ENCODE results near the gene BRAF. TPM values are rescaled to one million over a fixed set of nuclear protein-coding genes. Genes with fewer than 3 reads are reported as not detected.
"Not testable (repeated sequence)": the region's sequence is repeated elsewhere in the genome, so short reads cannot be mapped to it uniquely, and the experiment has no call there.

The BRAF gene
- total RNA-seq, 1 donor from 2014 or later = 12.5 TPM

DNA sequence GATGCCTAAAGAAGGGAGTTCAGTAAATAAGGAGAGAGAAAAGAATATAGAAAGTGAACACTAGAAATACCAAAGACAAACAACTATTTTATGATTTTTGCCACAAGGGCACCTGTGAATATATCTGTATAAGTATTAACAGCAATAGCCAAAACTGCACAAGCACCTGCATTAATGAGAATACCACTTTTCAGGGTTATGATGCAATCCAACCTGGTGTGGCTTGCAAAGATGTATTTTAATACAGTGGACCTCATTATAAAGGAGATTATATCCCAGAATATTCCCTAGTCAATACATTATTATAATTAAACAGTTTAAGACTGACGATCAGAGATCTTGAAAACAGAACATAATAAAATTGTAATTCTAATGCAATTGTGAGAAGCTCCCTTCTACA, 4.0 kb downstream of the BRAF start:
- DNase-seq (ENCODE audit: low read depth, low spot score) = no peak

- no peak for DNase-seq (ENCODE audit: low read depth, low spot score)
These were observed 6.5 kb downstream of the BRAF start for GRCh38 chr7:140918236-140918635.

- no peak for DNase-seq (ENCODE audit: low read depth, low spot score)
These were observed 7.5 kb downstream of the BRAF start for GRCh38 chr7:140917258-140917657.

GRCh38 chr7:140915935-140916555, 8.7 kb downstream of the BRAF start:
- DNase-seq (ENCODE audit: low read depth, low spot score) = no peak

DNA sequence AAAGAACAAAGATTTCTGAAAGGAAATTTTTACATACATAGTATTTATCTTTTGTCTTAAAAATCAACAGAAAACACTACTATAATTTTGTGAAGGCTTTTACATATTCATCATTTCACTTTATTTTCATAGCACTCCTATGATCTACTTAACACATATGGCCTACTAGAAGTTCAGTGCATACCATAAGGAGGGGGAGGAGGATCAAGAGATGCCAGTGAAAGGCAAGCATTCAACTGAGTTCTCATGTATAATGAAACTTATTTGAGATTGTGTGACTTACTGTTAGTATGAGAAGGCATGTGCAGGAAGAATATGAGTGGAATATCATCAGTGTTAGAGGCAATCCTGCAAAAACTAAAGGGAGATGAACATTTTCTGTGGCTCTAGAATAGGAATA, 10.6 kb downstream of the BRAF start:
- DNase-seq (ENCODE audit: low read depth, low spot score) = no peak

DNA sequence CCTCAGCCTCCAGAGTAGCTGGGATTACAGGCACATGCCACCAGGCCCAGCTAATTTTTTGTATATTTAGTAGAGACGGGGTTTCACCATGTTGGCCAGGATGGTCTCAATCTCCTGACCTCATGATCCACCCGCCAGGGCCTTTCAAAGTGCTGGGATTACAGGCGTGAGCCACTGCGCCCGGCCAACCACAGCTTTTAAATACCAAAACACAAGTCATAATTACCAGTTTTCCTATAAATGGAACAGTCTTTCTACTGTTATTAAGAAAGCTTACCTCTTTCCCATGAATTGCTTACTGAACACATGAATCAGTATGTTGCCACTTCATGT, 11.2 kb downstream of the BRAF start:
- DNase-seq (ENCODE audit: low read depth, low spot score) = not testable (repeated sequence)

- DNase-seq (ENCODE audit: low read depth, low spot score) = no peak
These were observed 13.0 kb downstream of the BRAF start for GRCh38 chr7:140911746-140912145.

GRCh38 chr7:140909476-140910161, 15.1 kb downstream of the BRAF start:
- no peak for DNase-seq (ENCODE audit: low read depth, low spot score)

DNA sequence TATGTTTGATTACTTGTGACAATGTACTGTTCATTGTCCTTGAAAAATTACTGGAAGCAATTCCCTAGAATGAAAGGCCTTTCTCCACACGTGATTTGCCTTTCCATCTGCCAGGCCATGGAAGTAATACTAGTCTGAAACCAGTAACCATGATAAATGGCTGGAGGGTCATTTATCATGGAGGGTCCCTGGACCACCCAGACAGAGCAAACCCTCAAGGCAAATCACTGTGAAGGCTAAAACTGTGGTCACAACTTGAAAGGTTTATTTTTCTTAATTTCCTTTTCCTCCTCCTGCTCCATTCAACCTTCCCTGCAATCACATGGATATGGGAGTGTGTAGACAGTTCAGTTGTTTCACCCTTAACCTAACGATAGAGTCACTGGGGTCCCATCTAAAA, 16.4 kb downstream of the BRAF start:
- no peak for DNase-seq (ENCODE audit: low read depth, low spot score)

- no peak for DNase-seq (ENCODE audit: low read depth, low spot score)
These were observed 20.8 kb downstream of the BRAF start for GRCh38 chr7:140903741-140904480.

DNA sequence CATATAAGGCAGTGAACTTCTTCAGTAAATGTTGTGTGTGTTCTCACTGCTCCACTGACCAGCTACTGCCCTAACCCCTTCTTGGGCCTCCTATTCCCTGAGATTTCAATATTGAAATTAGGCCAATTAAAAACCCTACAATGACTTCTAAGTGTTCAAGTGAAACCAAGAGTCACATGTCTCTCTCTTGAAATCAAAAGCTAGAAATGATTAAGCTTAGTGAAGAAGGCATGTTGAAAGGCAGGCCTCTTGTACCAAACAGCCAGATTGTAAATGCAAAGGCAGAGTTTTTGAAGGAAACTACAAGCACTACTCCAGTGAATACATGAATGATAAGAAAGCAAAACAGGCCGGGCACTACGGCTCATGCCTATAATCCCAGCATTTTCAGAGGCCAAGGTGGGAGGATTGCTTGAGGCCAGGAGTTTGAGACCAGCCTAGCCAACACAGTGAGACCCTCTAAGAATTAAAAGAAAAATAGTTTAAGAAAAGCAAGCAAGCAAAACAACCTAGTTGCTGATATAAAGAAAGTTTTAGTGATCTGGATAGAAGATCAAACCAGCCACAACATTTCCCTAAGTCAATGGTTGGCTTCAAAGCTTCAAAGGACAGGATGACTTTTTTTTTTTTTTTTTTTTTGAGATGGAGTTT, 22.3 kb downstream of the BRAF start:
- no peak for DNase-seq (ENCODE audit: low read depth, low spot score)

DNA sequence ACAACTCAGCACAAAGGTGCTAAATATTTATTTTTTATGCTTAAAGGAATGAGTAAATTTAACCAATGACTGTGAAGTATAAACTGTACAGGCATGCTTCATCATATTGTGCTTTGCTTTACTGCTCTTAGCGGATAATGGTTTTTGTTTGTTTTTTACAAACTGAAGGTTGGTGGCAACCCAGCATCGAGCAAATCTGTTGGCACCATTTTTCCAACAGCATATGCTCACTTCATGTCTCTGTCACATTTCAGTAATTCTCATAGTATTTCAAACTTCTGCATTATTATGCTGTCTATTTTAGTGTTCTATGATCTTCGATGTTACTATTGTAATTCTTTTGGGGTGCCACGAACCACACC, 22.8 kb downstream of the BRAF start:
- DNase-seq (ENCODE audit: low read depth, low spot score) = no peak

- no peak for DNase-seq (ENCODE audit: low read depth, low spot score)
These were observed 24.8 kb downstream of the BRAF start for GRCh38 chr7:140899883-140900282.

DNA sequence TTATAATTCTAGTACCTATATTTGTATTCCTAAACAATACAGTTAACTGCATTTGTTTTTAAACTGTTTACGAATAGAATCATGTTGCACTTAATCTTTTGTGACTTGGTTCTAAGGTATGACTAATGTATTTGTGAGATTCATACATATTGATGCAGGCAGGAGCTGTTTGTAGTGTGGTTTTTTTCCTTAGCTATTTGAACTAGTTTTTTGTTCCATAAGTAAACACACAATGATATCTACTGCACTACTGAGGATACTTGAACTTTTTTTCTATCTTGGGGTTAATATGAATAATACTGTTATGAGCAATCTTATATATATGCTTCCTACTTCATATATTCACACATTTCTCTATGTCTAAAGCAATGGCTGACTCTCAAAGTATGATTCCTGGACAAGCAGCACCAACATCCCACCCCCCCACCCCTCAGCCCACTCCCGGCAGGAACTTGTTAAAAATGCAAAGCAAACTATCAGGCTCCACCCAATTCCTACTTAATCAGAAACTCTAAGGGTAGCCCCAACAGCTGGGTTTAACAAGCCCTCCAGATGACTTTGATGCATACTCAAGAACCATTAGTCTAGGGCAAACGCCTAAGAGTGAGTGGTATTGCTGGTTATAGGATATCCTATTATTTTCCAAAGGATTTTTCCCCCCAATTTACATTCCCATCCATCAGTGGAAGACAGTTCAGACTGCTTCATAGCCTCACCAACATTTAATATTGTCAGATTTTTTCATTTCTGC, 25.8 kb downstream of the BRAF start:
- DNase-seq (ENCODE audit: low read depth, low spot score) = no peak

DNA sequence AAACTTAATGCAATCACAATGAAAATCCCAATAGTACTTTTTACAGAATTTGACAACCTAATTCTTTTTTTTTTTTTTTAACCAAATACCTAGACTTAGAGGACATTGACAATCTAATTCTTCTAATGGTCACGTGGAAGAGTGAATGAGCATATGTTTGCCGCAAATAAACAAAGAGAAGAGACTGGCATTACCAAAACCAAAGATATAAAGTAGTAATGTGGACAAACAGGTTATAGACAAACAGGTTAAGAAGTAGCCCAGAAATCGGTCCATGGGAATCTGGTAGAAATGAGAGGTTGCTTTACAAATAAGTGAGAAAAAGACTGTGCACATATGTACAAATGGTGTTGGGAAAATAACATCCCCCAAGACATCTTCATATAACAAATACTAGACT, 27.7 kb downstream of the BRAF start:
- DNase-seq (ENCODE audit: low read depth, low spot score) = no peak

GRCh38 chr7:140889645-140890044, 35.1 kb downstream of the BRAF start:
- DNase-seq (ENCODE audit: low read depth, low spot score) = no peak

DNA sequence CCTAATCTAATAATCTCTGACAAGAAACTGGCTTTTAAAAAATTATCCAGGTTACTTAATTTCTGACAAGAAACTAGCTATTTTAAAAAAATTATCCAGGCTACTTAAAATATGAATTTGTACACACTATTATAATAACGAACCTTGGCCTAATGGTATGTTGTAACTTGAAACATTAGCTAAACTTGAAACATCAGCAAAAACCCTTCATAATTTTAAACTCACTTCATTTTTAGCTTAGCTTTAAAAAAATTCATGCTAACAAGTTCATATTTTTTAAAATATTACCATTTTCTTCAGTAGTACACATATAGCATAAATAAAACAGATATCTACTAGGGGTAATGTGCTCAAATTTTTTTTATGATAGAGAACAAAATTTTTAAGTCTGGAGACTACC, 35.6 kb downstream of the BRAF start:
- DNase-seq (ENCODE audit: low read depth, low spot score) = no peak

DNA sequence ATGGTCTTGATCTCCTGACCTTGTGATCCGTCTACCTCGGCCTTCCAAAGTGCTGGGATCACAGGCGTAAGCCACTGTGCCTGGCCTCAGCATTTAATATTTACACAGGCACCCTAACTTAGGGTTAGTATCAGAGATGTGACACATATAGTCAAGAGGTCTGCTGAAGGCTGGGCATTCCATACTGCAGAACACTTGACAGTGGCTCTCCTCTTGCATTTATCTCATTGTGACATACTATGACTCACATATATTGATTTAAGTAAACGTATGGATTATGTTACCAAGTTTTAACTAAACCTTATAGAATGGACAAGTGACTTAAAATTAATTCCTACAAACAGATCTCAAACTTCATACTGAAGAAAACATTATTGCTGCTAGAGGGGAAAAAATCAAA, 36.6 kb downstream of the BRAF start:
- DNase-seq (ENCODE audit: low read depth, low spot score) = no peak

DNA sequence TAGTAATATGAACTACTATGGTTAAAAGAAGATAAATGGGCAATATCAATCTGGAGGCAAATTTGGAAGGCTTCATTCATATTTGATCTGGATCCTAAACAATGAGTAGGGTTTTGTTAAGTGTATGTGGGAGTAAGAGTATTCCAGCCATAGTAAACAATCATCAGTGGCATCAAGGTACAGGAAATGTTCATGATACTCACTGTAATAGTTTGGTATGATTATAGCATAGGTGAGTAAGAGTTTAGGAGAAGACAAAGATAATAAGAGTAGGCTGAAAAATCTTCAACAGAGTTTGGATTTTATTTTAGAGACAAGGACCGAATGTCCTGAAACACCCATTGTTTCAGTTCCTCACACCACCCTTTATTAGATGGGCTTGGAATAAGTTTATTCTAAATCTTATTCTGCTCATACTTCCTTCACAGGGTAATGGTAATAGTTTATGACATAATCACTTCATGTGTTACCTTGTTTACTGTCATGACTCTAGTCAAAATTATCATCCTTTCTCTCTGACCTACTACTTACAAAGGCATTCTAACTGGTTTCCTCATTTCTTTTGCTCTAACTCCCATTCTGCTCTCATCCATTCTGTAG, 38.9 kb downstream of the BRAF start:
- DNase-seq (ENCODE audit: low read depth, low spot score) = no peak

- no peak for DNase-seq (ENCODE audit: low read depth, low spot score)
These were observed 41.4 kb downstream of the BRAF start for GRCh38 chr7:140883378-140883777.

DNA sequence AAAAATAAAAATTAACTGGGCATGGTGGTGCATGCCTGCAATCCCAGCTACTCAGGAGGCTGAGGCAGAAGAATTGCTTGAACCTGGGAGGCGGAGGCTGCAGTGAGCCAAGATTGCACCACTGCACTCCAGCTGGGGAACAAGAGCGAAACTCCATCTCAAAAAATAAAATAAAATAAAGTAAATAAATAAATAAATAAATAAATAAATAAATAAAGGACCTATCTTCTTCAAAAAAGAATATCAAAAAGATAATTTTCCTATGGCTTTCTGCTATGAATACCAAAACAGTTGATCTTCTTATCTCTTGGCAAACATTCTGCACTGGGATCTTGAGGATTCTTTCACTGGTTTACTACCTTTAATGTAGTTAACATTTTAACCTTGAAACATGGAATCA, 41.9 kb downstream of the BRAF start:
- DNase-seq (ENCODE audit: low read depth, low spot score) = not testable (repeated sequence)

Measured in pulmonary artery endothelial cell (primary cell).